ENCODE data around the gene PHF19. TPM values are rescaled to one million over a fixed set of nuclear protein-coding genes. Genes with fewer than 3 reads are reported as not detected.

PHF19 gene
- total and polyA plus RNA-seq, 2 of the 8 experiments (the other 6 are each of a cell fraction or from before 2014, with no cell fraction given): 28.2 to 31.8 TPM

DNA sequence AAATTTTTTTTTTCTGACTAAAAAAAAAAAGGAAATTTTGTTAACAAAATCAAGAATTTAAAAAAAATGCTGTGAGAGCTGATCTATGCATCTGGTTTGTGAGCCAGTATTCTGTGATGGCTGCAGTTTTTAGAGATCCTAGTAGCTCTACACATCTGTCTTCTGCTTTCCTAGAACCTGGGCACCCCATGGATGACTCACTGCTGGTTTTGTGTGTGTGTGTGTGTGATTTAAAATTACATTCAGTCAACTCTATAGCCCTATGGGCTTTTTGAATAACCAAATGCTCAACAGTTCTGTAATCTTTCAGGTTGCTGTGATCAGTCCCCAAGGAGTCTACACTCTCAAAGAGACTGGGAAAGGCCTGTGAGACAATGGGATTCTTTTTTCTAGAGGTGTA lies 31.7 kb downstream of the PHF19 start:
- Histone ChIP-seq H3K27me3 (replicated peaks in 1 of 4; ENCODE audit: control insufficient read depth in 3 of 4, extremely low read depth in 1 of 4, insufficient read depth in 3 of 4, low read length in 3 of 4) (no peaks in the 10 kb centered on the region), H4K5ac (ENCODE audit: insufficient read length, low read depth, low read length) (no peak overlapping the region), H3K4me1 (replicated peaks in 1 of 4; ENCODE audit: control insufficient read depth in 3 of 4, insufficient read depth in 4 of 4, low read length in 3 of 4) (peaks cover 0 to 12% (median 6%) of the 10 kb centered on the region in 4 experiments; a peak in 4 of 7 replicates), H3K56ac (replicated peaks; ENCODE audit: insufficient read length, low read depth, low read length) (no peak overlapping the region), H3K9ac (replicated peaks in 1 of 4; ENCODE audit: extremely low read depth in 1 of 4, low read depth in 3 of 4, low read length in 3 of 4) (no peak overlapping the region), H3K14ac (ENCODE audit: insufficient read length) (no peak overlapping the region), H3K4me2 (ENCODE audit: insufficient read depth in 1 of 2, low read depth in 2 of 2, low read length in 2 of 2) (no peak overlapping the region), H2BK5ac (ENCODE audit: low read depth, low read length) (no peak overlapping the region), H2BK20ac (ENCODE audit: low read length) (no peak overlapping the region), H4K20me1 (replicated peaks in 1 of 2; ENCODE audit: control insufficient read depth in 1 of 2, insufficient read depth in 2 of 2, low read length in 2 of 2) (no peaks in the 10 kb centered on the region), H3K18ac (ENCODE audit: extremely low read depth, low read length) (no peak overlapping the region), H3K9me3 (ENCODE audit: insufficient read depth in 2 of 2, low read depth in 1 of 2, low read length in 1 of 2) (no peaks in the 10 kb centered on the region), H4K91ac (replicated peaks; ENCODE audit: insufficient read length, low read length) (no peak overlapping the region), H2AK5ac (ENCODE audit: low read depth, low read length) (no peak overlapping the region), H3K36me3 (ENCODE audit: control insufficient read depth in 2 of 4, insufficient read depth in 4 of 4, low read length in 3 of 4) (peaks cover 0 to 4% (median 0%) of the 10 kb centered on the region in 4 experiments; a peak in 3 of 8 replicates), H2BK120ac (replicated peaks; ENCODE audit: low read depth, low read length) (no peak overlapping the region), H2AFZ (ENCODE audit: low read length) (no peak overlapping the region), H3K79me2 (ENCODE audit: control insufficient read depth in 1 of 2, insufficient read depth in 2 of 2, low read length in 2 of 2) (peaks cover 3 to 26% of the 10 kb centered on the region in 2 experiments; a peak in 3 of 4 replicates), H3K23ac (ENCODE audit: insufficient read length) (no peak overlapping the region), H3K4me3 (ENCODE audit: extremely low read depth in 1 of 4, insufficient read depth in 2 of 4, low read depth in 3 of 4, low read length in 4 of 4) (no peak overlapping the region), H3K4ac (replicated peaks; ENCODE audit: insufficient read length, low read depth, low read length) (no peak overlapping the region), H3K23me2 (ENCODE audit: low read depth, low read length) (peaks cover 5% of the 10 kb centered on the region), H2BK15ac (ENCODE audit: low read length) (no peak overlapping the region), H4K8ac (ENCODE audit: extremely low read depth, insufficient read depth, low read length) (no peak overlapping the region), H2BK12ac (ENCODE audit: low read depth, low read length) (no peak overlapping the region), H3K79me1 (ENCODE audit: low read depth, low read length) (peaks cover 8% of the 10 kb centered on the region; the same call in 1 of the 2 replicates), H3K27ac (ENCODE audit: low read depth, low read length) (no peak overlapping the region)
- POLR2A ChIA-PET (ENCODE audit: partially characterized antibody): interaction anchor here (1.0 to 2.1 kb wide), 4 partner anchors 8 to 17 kb away, joined by 3 to 13 read pairs (median 3); no protein-coding TSS in a partner anchor
- CTCF ChIA-PET (ENCODE audit: partially characterized antibody): interaction anchor here (0.6 to 1.1 kb wide), 4 partner anchors 12 to 179 kb away, joined by 3 to 4 read pairs (median 3); no protein-coding TSS in a partner anchor
- FAIRE-seq: no peak
- DNase-seq (ENCODE audit: low read depth in 1 of 2, low spot score in 2 of 2): no peak
- no peak for TF ChIP-seq CHD1 (IDR thresholded peaks at IDR 0.05; ENCODE audit: low read depth, low read length)
